OCI-LY3 (cell line): ENCODE data around the gene SLC25A48.

ENCODE experiments used
- H2AFZ ChIP-seq: fragments of 200-600, 300-600 bp; shearing (Covaris generic); 2 replicates; pipeline ENCODE4 v1.6.0; 2014; ENCODE audit warnings: antibody characterized with exemption, low read depth, low read length
- H3K27ac ChIP-seq: fragments of 200-600, 300-600 bp; sonication (generic); 2 replicates; pipeline ENCODE4 v1.5.1; 2014; ENCODE audit warnings: mild to moderate bottlenecking, low read length, moderate library complexity, mixed read lengths
- H3K27me3 ChIP-seq: fragments of 200-600, 300-600 bp; sonication (generic); 2 replicates; pipeline ENCODE4 v1.6.1; 2014; ENCODE audit warnings: low read depth, low read length, mixed read lengths
- H3K36me3 ChIP-seq: fragments of 200-600, 300-600 bp; sonication (generic); replicated peaks from 2 replicates; pipeline ENCODE3; 2014; ENCODE audit warnings: low read depth, low read length, mixed read lengths
- H3K4me1 ChIP-seq: fragments of 300-600, 200-600 bp; sonication (generic); 2 replicates; pipeline ENCODE4 v1.6.1; 2014; ENCODE audit warnings: low read length, mixed read lengths
- H3K4me2 ChIP-seq: fragments of 200-600, 300-600 bp; sonication (generic); 2 replicates; pipeline ENCODE4 v1.6.1; 2014; ENCODE audit warnings: low read length, mixed read lengths
- H3K4me3 ChIP-seq: fragments of 300-600, 200-600 bp; sonication (generic); 2 replicates; pipeline ENCODE4 v1.5.1; 2014; ENCODE audit warnings: antibody characterized with exemption, mild to moderate bottlenecking, low read length, moderate library complexity
- H3K79me2 ChIP-seq: fragments of 300-600, 200-600 bp; shearing (Covaris generic); 2 replicates; pipeline ENCODE4 v1.6.1; 2014; ENCODE audit warnings: mild to moderate bottlenecking, low read length, mixed read lengths
- H3K9ac ChIP-seq: fragments of 300-600, 200-600 bp; shearing (Covaris generic); 2 replicates; pipeline ENCODE4 v1.6.0; 2014; ENCODE audit warnings: mild to moderate bottlenecking, low read length, moderate library complexity
- H3K9me3 ChIP-seq: fragments of 200-600, 300-600 bp; shearing (Covaris generic); 2 replicates; pipeline ENCODE4 v1.6.1; 2014; ENCODE audit warnings: low read length, mixed read lengths; ENCODE audit not compliant: insufficient read depth
- H4K20me1 ChIP-seq: fragments of 200-600, 300-600 bp; sonication (generic); 2 replicates; pipeline ENCODE4 v1.6.1; 2016; ENCODE audit warnings: low read length, mixed read lengths; ENCODE audit not compliant: insufficient read depth
- EZH2phosphoT487 ChIP-seq: fragments of 200-600 bp; shearing (Covaris generic); IDR thresholded peaks from 2 replicates; pipeline ENCODE4 v1.6.1; 2018; ENCODE audit warnings: antibody characterized with exemption, mixed run types, low read depth
- TF ChIP-seq, protein P1 (sequence below): fragments of 200-600, 300-600 bp; sonication (generic); IDR thresholded peaks from 2 replicates; pipeline ENCODE4 v1.5.1; 2014; ENCODE audit warnings: antibody characterized with exemption, low read length, low read depth

Gene SLC25A48

GRCh38 chr5:135821061-135821801 is 13.2 kb upstream of the SLC25A48 start:
- no peaks in the 10 kb centered on the region for H3K79me2 ChIP-seq
- H3K9ac ChIP-seq: no peak overlapping the region
- no peak overlapping the region for H2AFZ ChIP-seq
- no peak overlapping the region for H3K4me2 ChIP-seq
- no peaks in the 10 kb centered on the region for H4K20me1 ChIP-seq
- TF ChIP-seq EZH2phosphoT487: no peak
- TF ChIP-seq, protein P1, sequence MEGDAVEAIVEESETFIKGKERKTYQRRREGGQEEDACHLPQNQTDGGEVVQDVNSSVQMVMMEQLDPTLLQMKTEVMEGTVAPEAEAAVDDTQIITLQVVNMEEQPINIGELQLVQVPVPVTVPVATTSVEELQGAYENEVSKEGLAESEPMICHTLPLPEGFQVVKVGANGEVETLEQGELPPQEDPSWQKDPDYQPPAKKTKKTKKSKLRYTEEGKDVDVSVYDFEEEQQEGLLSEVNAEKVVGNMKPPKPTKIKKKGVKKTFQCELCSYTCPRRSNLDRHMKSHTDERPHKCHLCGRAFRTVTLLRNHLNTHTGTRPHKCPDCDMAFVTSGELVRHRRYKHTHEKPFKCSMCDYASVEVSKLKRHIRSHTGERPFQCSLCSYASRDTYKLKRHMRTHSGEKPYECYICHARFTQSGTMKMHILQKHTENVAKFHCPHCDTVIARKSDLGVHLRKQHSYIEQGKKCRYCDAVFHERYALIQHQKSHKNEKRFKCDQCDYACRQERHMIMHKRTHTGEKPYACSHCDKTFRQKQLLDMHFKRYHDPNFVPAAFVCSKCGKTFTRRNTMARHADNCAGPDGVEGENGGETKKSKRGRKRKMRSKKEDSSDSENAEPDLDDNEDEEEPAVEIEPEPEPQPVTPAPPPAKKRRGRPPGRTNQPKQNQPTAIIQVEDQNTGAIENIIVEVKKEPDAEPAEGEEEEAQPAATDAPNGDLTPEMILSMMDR: no peak
- H3K4me3 ChIP-seq: no peak overlapping the region
- H3K27me3 ChIP-seq: peaks cover 9% of the 10 kb centered on the region; the same call in 1 of the 2 replicates
- no peak overlapping the region for H3K27ac ChIP-seq
- no peaks in the 10 kb centered on the region for H3K4me1 ChIP-seq
- H3K36me3 ChIP-seq: no peaks in the 10 kb centered on the region
- H3K9me3 ChIP-seq: no peaks in the 10 kb centered on the region

DNA sequence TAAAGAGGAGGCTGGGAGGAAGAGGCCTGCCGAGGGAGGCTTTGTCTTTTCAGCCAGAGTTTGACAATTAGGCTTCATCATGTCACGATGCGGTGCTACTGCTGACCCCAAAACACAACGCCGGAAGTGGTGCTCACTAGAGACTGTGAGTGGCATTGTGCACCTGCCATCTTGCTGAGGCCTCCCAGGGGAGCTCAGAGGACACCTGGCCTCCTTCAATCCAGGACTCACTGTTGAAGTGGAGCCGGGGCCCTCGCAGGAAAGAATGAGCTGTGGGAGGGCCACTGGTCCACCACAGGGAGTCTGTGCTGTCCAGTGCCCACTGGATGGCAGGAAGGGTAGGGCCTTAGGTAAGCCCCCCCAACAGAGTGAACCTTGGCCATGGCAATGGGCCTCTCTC is 12.7 kb upstream of the SLC25A48 start:
- H2AFZ ChIP-seq: no peak overlapping the region
- H3K4me3 ChIP-seq: no peak overlapping the region
- no peaks in the 10 kb centered on the region for H3K79me2 ChIP-seq
- no peaks in the 10 kb centered on the region for H4K20me1 ChIP-seq
- H3K9ac ChIP-seq: no peak overlapping the region
- H3K27me3 ChIP-seq: peaks cover 9% of the 10 kb centered on the region; the same call in 1 of the 2 replicates
- no peak overlapping the region for H3K4me2 ChIP-seq
- TF ChIP-seq EZH2phosphoT487: no peak
- TF ChIP-seq, protein P1: no peak
- H3K9me3 ChIP-seq: no peaks in the 10 kb centered on the region
- no peak overlapping the region for H3K27ac ChIP-seq
- H3K4me1 ChIP-seq: no peaks in the 10 kb centered on the region
- H3K36me3 ChIP-seq: no peaks in the 10 kb centered on the region

GRCh38 chr5:135822286-135822685 is 12.2 kb upstream of the SLC25A48 start:
- peaks cover 9% of the 10 kb centered on the region; the same call in 1 of the 2 replicates for H3K27me3 ChIP-seq
- no peaks in the 10 kb centered on the region for H4K20me1 ChIP-seq
- H3K4me2 ChIP-seq: no peak overlapping the region
- no peak overlapping the region for H2AFZ ChIP-seq
- H3K4me1 ChIP-seq: no peaks in the 10 kb centered on the region
- H3K36me3 ChIP-seq: no peaks in the 10 kb centered on the region
- no peaks in the 10 kb centered on the region for H3K79me2 ChIP-seq
- H3K27ac ChIP-seq: no peak overlapping the region
- no peak overlapping the region for H3K4me3 ChIP-seq
- no peak for TF ChIP-seq EZH2phosphoT487
- TF ChIP-seq, protein P1: no peak
- no peaks in the 10 kb centered on the region for H3K9me3 ChIP-seq
- H3K9ac ChIP-seq: no peak overlapping the region

DNA sequence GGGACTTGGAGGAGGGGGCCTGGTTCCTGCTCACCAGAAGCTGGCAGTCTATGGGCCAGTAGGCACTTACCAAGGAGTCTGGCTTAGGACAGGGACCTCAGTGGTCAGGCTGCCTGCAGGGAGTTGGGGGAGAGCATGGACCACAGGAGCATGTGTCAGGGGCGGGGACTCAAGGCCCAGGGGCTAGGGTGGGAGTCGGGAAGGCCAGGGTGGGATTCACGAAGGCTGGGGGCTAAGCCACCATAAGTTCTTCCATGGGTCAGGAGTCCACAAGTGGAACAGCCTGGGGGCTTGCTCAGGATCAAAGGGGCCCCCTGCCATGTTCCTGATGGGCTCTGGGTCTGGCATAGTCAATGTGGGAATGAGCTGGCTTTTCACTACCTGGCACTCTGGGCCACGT is 11.5 kb upstream of the SLC25A48 start:
- no peak overlapping the region for H3K27ac ChIP-seq
- H3K4me2 ChIP-seq: no peak overlapping the region
- H3K27me3 ChIP-seq: peaks cover 9% of the 10 kb centered on the region; the same call in 1 of the 2 replicates
- H2AFZ ChIP-seq: no peak overlapping the region
- no peaks in the 10 kb centered on the region for H3K79me2 ChIP-seq
- no peak overlapping the region for H3K9ac ChIP-seq
- no peaks in the 10 kb centered on the region for H3K36me3 ChIP-seq
- no peak for TF ChIP-seq EZH2phosphoT487
- TF ChIP-seq, protein P1: no peak
- H3K9me3 ChIP-seq: no peaks in the 10 kb centered on the region
- H4K20me1 ChIP-seq: no peaks in the 10 kb centered on the region
- no peak overlapping the region for H3K4me3 ChIP-seq
- no peaks in the 10 kb centered on the region for H3K4me1 ChIP-seq
